Measurements from ENCODE around the gene CYP4V2. TPM values are rescaled to one million over a fixed set of nuclear protein-coding genes. Genes with fewer than 3 reads are reported as not detected.
"Not testable (repeated sequence)": the region's sequence is repeated elsewhere in the genome, so short reads cannot be mapped to it uniquely, and the experiment has no call there.

Gene CYP4V2
- total RNA-seq, 4 donors from 2014 or later: 9.7 to 22.5 (median 19.7) TPM

DNA sequence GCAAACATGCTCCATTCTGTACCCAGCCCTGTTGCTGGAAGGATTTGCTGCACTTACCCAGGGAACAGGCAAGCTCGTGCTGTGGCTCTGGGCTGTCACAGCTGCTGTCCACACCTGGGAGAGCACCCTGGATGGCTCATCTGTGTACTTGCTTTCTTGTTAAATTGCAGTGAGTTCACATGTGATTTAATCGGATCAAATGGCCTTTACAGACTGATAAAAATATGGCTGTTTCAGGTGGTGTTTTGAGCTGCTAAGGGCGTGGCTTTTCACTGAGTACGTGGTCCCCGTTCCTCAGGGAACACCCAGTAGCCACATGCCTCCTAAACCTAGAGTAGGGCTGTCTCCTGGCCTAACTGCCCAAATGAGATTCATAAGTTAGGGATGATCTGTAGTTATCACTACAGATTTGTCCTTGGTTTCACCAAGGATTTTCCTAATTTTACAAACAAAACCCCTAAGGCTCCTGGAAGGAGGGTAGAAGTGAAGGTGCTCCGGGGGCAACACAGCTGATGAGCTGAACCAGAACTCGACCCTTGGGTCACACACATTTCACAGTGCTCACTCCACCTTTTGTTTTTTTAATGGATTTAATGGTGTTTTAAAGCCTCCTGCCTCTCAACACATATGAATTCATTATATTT lies 49.6 kb downstream of the CYP4V2 start:
- intact Hi-C loops (cut with DNase I; ENCODE audit: low total_unique reads): no loop called here
- TF ChIP-seq, protein P1, sequence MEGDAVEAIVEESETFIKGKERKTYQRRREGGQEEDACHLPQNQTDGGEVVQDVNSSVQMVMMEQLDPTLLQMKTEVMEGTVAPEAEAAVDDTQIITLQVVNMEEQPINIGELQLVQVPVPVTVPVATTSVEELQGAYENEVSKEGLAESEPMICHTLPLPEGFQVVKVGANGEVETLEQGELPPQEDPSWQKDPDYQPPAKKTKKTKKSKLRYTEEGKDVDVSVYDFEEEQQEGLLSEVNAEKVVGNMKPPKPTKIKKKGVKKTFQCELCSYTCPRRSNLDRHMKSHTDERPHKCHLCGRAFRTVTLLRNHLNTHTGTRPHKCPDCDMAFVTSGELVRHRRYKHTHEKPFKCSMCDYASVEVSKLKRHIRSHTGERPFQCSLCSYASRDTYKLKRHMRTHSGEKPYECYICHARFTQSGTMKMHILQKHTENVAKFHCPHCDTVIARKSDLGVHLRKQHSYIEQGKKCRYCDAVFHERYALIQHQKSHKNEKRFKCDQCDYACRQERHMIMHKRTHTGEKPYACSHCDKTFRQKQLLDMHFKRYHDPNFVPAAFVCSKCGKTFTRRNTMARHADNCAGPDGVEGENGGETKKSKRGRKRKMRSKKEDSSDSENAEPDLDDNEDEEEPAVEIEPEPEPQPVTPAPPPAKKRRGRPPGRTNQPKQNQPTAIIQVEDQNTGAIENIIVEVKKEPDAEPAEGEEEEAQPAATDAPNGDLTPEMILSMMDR (IDR thresholded peaks at IDR 0.05): no peak
- TF ChIP-seq POLR2A (IDR thresholded peaks at IDR 0.05): no peak
- H3K36me3 ChIP-seq: no peaks in the 10 kb centered on the region
- H3K4me1 ChIP-seq: no peaks in the 10 kb centered on the region
- no peak for DNase-seq
- H3K27ac ChIP-seq: no peak overlapping the region
- no peaks in the 10 kb centered on the region for H3K9me3 ChIP-seq
- H3K4me3 ChIP-seq: no peak overlapping the region
- no peaks in the 10 kb centered on the region for H3K27me3 ChIP-seq

DNA sequence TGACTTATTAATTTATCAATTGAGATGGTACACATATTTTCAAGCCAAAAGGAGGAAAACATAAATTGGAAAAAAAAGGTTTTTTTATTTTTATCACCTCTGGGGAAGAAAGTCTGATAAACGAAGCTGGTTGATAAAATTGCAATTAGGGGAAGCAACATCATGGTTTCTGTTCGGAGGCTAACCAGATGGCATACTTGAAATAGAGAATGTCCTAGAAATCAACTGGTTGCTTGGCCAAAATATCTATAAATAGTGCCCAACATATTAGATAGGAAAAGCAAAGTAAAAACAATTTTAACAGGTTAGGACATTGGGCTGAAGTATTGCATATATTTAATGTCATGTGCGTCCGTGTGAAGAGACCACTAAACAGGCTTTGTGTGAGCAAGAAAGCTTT lies 50.2 kb downstream of the CYP4V2 start:
- no peak for DNase-seq
- intact Hi-C loops (cut with DNase I; ENCODE audit: low total_unique reads): no loop called here
- Histone ChIP-seq H3K27ac (no peak overlapping the region), H3K4me3 (no peak overlapping the region), H3K27me3 (no peaks in the 10 kb centered on the region), H3K9me3 (no peaks in the 10 kb centered on the region), H3K4me1 (no peaks in the 10 kb centered on the region), H3K36me3 (no peaks in the 10 kb centered on the region)
- TF ChIP-seq, protein P1 (IDR thresholded peaks at IDR 0.05): no peak
- no peak for TF ChIP-seq POLR2A (IDR thresholded peaks at IDR 0.05)

DNA sequence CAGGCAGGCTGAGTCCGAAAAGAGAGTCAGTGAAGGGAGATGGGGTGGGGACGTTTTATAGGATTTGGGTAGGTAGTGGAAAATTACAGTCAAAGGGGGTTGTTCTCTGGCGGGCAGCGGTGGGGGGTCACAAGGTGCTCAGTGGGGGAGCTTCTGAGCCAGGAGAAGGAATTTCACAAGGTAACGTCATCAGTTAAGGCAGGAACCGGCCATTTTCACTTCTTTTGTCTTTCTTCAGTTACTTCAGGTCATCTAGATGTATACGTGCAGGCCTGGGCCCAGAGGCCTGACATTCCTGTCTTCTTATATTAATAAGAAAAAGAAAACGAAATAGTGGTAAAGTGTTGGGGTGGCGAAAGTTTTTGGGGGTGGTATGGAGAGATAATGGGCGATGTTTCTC lies 50.7 kb downstream of the CYP4V2 start:
- H3K4me1 ChIP-seq; H3K27me3 ChIP-seq; H3K4me3 ChIP-seq; H3K36me3 ChIP-seq; DNase-seq; H3K9me3 ChIP-seq; H3K27ac ChIP-seq; intact Hi-C loops (cut with DNase I; ENCODE audit: low total_unique reads): not testable (repeated sequence)

DNA sequence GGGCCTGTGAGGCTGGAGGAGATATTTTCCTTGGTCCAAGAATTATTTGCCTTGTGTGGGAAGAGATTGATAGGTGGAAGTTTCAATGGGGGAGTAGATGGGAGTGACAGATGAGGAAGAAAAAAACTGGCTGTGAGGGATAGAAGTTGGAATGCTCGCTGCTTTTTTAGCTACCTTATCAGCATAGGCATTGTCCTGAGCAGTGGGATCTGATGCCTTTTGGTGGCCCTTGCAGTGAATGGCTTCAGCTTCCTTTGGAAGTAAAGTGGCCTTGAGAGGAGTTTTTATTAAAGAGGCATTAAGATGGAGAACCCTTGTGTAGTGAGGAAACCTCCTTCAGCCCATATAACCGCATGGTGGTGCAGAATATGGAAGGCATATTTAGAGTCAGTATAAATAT lies 52.0 kb downstream of the CYP4V2 start:
- intact Hi-C loops (cut with DNase I; ENCODE audit: low total_unique reads): no loop called here
- no peaks in the 10 kb centered on the region for H3K4me1 ChIP-seq

DNA sequence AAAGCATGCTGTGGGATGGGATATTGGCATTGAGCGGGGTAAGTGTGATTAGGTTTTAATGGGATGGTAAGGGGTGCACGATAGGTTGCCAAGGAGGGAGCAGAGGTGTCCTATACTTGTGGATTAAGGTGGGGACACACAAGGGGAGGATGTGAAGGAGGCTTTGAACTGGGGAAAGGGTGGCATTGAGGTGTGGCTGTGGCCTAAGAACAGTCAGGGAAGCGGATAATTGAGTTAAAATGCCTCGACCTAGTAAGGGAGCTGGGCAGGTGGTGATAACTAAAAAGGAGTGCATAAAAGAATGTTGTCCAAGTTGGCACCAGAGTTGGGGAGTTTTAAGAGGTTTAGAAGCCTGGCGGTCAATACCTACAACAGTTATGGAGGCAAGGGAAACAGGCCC lies 53.5 kb downstream of the CYP4V2 start:
- H3K27ac ChIP-seq: no peak overlapping the region
- intact Hi-C loops (cut with DNase I; ENCODE audit: low total_unique reads): no loop called here
- TF ChIP-seq, protein P1 (IDR thresholded peaks at IDR 0.05): no peak
- TF ChIP-seq POLR2A (IDR thresholded peaks at IDR 0.05): no peak
- H3K4me3 ChIP-seq: no peak overlapping the region
- H3K27me3 ChIP-seq: no peaks in the 10 kb centered on the region
- no peaks in the 10 kb centered on the region for H3K4me1 ChIP-seq
- H3K9me3 ChIP-seq: no peaks in the 10 kb centered on the region
- H3K36me3 ChIP-seq: no peaks in the 10 kb centered on the region
- no peak for DNase-seq

More for the DNA sequence above, 52.0 kb downstream of the CYP4V2 start:
- Histone ChIP-seq H3K4me3 (no peak overlapping the region), H3K9me3 (no peaks in the 10 kb centered on the region), H3K27ac (no peak overlapping the region), H3K27me3 (no peaks in the 10 kb centered on the region), H3K36me3 (no peaks in the 10 kb centered on the region)
- no peak for TF ChIP-seq POLR2A (IDR thresholded peaks at IDR 0.05)
- TF ChIP-seq, protein P1 (IDR thresholded peaks at IDR 0.05): no peak
- DNase-seq: no peak

DNA sequence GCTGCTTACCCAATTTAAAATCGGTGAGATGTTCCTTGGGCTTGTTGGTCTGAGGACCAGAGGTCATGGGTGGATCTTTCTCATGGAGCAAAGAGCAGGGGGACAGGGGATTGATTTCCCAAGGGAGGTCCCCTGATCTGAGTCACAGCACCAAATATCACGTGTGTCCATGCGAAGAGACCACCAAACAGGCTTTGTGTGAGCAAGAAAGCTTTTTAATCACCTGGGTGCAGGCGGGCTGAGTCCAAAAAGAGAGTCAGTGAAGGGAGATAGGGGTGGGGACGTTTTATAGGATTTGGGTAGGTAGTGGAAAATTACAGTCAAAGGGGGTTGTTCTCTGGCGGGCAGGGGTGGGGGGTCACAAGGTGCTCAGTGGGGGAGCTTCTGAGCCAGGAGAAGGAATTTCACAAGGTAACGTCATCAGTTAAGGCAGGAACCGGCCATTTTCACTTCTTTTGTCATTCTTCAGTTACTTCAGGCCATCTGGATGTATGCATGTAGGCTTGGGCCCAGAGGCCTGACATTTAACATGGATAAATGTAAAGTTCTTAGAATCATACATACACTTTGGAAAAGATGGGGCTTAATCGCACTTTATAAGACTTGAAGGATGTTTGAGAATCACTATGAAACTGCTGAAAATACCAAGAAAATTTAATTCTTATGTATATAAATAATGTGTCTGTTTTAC lies 55.8 kb downstream of the CYP4V2 start:
- intact Hi-C loops (cut with DNase I; ENCODE audit: low total_unique reads); H3K27ac ChIP-seq; H3K36me3 ChIP-seq; H3K4me1 ChIP-seq; H3K4me3 ChIP-seq; H3K9me3 ChIP-seq; H3K27me3 ChIP-seq; DNase-seq: not testable (repeated sequence)
